WTC11 (cell line): ENCODE results near the gene SPATA46. TPM values are rescaled to one million over a fixed set of nuclear protein-coding genes. Genes with fewer than 3 reads are reported as not detected.

Source experiments
- ATAC-seq: fragments of 200-7000 bp; cut with Tn5 transposase; 2 replicates; pipeline ENCODE4 v1.10.0; 2021; ENCODE audit warnings: mild to moderate bottlenecking, moderate library complexity
- CTCF ChIA-PET: fragments of 300-600 bp; sonication (Branson Sonifier 250); formaldehyde crosslinking; loops from one replicate; lab custom pipeline; 2021; ENCODE audit warnings: antibody characterized with exemption; lab: Charles Lee
- POLR2A ChIA-PET: fragments of 350-600 bp; sonication (Branson Sonifier 250); formaldehyde crosslinking; loops from one replicate; lab custom pipeline; 2021; ENCODE audit warnings: antibody characterized with exemption; lab: Charles Lee
- DNase-seq: peaks from one replicate; pipeline ENCODE4 v3.0.0; 2021; ENCODE audit warnings: low spot score
- H3K27ac Mint-ChIP-seq: 2 replicates; pipeline ENCODE4 v1.8.0; 2021; ENCODE audit warnings: mixed read lengths
- H3K27me3 Mint-ChIP-seq: 2 replicates; pipeline ENCODE4 v1.8.0; 2021; ENCODE audit warnings: low read depth, mild to moderate bottlenecking, moderate library complexity, mixed read lengths
- H3K36me3 Mint-ChIP-seq: 2 replicates; pipeline ENCODE4 v1.8.0; 2021; ENCODE audit warnings: mixed read lengths
- H3K4me1 Mint-ChIP-seq: 2 replicates; pipeline ENCODE4 v1.8.0; 2022; ENCODE audit warnings: mixed read lengths
- H3K4me3 Mint-ChIP-seq: 2 replicates; pipeline ENCODE4 v1.8.0; 2021; ENCODE audit warnings: mild to moderate bottlenecking, moderate library complexity, mixed read lengths
- H3K9me3 Mint-ChIP-seq: 2 replicates; pipeline ENCODE4 v1.8.0; 2021; ENCODE audit warnings: mixed read lengths
- ARID4B ChIP-seq: sonication (generic); formaldehyde crosslinking; IDR thresholded peaks from 2 replicates; pipeline ENCODE4 v1.8.0; 2023; ENCODE audit warnings: missing genetic modification reagents, mild to moderate bottlenecking, borderline replicate concordance
- ATF1 ChIP-seq: sonication (generic); formaldehyde crosslinking; IDR thresholded peaks from 2 replicates; pipeline ENCODE4 v1.8.1; 2023; ENCODE audit warnings: mild to moderate bottlenecking, moderate library complexity, missing genetic modification reagents
- E2F4 ChIP-seq: sonication (generic); formaldehyde crosslinking; IDR thresholded peaks from 2 replicates; pipeline ENCODE4 v1.8.1; 2022; ENCODE audit warnings: low read depth, mild to moderate bottlenecking, moderate library complexity, missing genetic modification reagents, borderline replicate concordance
- E2F5 ChIP-seq: sonication (generic); formaldehyde crosslinking; IDR thresholded peaks from 2 replicates; pipeline ENCODE4 v1.8.1; 2022; ENCODE audit warnings: mild to moderate bottlenecking, moderate library complexity, missing genetic modification reagents
- EMX1 ChIP-seq: fragments of 250-450 bp; sonication (Bioruptor Pico); IDR thresholded peaks from 2 replicates; pipeline ENCODE4 v1.8.0; 2021; ENCODE audit warnings: mild to moderate bottlenecking
- ESRRA ChIP-seq: sonication (generic); formaldehyde crosslinking; IDR thresholded peaks from 2 replicates; pipeline ENCODE4 v1.8.1; 2022; ENCODE audit warnings: mild to moderate bottlenecking, missing genetic modification reagents, borderline replicate concordance
- FOXJ3 ChIP-seq: sonication (generic); formaldehyde crosslinking; IDR thresholded peaks from 2 replicates; pipeline ENCODE4 v1.9.0; 2021; ENCODE audit warnings: missing genetic modification reagents, mild to moderate bottlenecking, borderline replicate concordance
- FOXP1 ChIP-seq: sonication (generic); formaldehyde crosslinking; IDR thresholded peaks from 2 replicates; pipeline ENCODE4 v1.8.0; 2022; ENCODE audit warnings: missing genetic modification reagents, mild to moderate bottlenecking, moderate library complexity, borderline replicate concordance
- HMGA2 ChIP-seq: fragments of 250-450 bp; sonication (Bioruptor Pico); IDR thresholded peaks from 2 replicates; pipeline ENCODE4 v1.4.0; 2021; ENCODE audit warnings: mild to moderate bottlenecking, moderate library complexity
- KAT7 ChIP-seq: sonication (generic); formaldehyde crosslinking; IDR thresholded peaks from 2 replicates; pipeline ENCODE4 v1.8.1; 2023; ENCODE audit warnings: missing genetic modification reagents, mild to moderate bottlenecking, borderline replicate concordance
- NR1H2 ChIP-seq: sonication (generic); formaldehyde crosslinking; IDR thresholded peaks from 2 replicates; pipeline ENCODE4 v1.9.0; 2021; ENCODE audit warnings: mild to moderate bottlenecking, moderate library complexity, missing genetic modification reagents
- NR3C1 ChIP-seq: sonication (generic); formaldehyde crosslinking; conservative IDR thresholded peaks from 2 replicates; pipeline ENCODE4 v1.8.1; 2023; ENCODE audit warnings: low read depth, mild to moderate bottlenecking, missing genetic modification reagents
- RELA ChIP-seq: sonication (generic); formaldehyde crosslinking; IDR thresholded peaks from 2 replicates; pipeline ENCODE4 v1.8.1; 2022; ENCODE audit warnings: missing genetic modification reagents, mild to moderate bottlenecking, borderline replicate concordance
- STAT6 ChIP-seq: sonication (generic); formaldehyde crosslinking; conservative IDR thresholded peaks from 2 replicates; pipeline ENCODE4 v1.8.1; 2023; ENCODE audit warnings: mild to moderate bottlenecking, low read depth, missing genetic modification reagents, moderate library complexity
- TCF7 ChIP-seq: sonication (generic); formaldehyde crosslinking; IDR thresholded peaks from 2 replicates; pipeline ENCODE4 v1.8.0; 2022; ENCODE audit warnings: mild to moderate bottlenecking, low read depth, missing genetic modification reagents, moderate library complexity
- TP53 ChIP-seq: sonication (generic); formaldehyde crosslinking; IDR thresholded peaks from 2 replicates; pipeline ENCODE4 v1.8.1; 2023; ENCODE audit warnings: mild to moderate bottlenecking, missing genetic modification reagents
- ZNF121 ChIP-seq: sonication (generic); formaldehyde crosslinking; IDR thresholded peaks from 2 replicates; pipeline ENCODE4 v1.8.0; 2023; ENCODE audit warnings: missing genetic modification reagents
- ZNF219 ChIP-seq: sonication (generic); formaldehyde crosslinking; IDR thresholded peaks from 2 replicates; pipeline ENCODE4 v1.8.0; 2023; ENCODE audit warnings: missing genetic modification reagents, mild to moderate bottlenecking, borderline replicate concordance
- ZNF281 ChIP-seq: sonication (generic); formaldehyde crosslinking; IDR thresholded peaks from 2 replicates; pipeline ENCODE4 v1.8.0; 2023; ENCODE audit warnings: mild to moderate bottlenecking, missing genetic modification reagents
- ZNF317 ChIP-seq: sonication (generic); formaldehyde crosslinking; IDR thresholded peaks from 2 replicates; pipeline ENCODE4 v1.8.1; 2023; ENCODE audit warnings: low read depth, mild to moderate bottlenecking, moderate library complexity, missing genetic modification reagents, borderline replicate concordance
- total RNA-seq: library from RNA; stranded (reverse); gene quantifications from 3 replicates; pipeline ENCODE4 v1.2.3, GENCODE V29; 2021

The SPATA46 gene
- total RNA-seq, 1 experiment from 2014 or later = not detected

GRCh38 chr1:162370721-162371120 is 5.9 kb downstream of the SPATA46 start:
- no peak for DNase-seq
- TF ChIP-seq HMGA2 (CRISPR knock-in tag) = no peak
- TF ChIP-seq ZNF219 (CRISPR knock-in tag) = no peak
- no peak for TF ChIP-seq NR3C1 (CRISPR knock-in tag)
- TF ChIP-seq TCF7 (CRISPR knock-in tag) = no peak
- Mint-ChIP-seq H3K27me3 (no peaks in the 10 kb centered on the region), H3K27ac (no peak overlapping the region), H3K4me1 (no peaks in the 10 kb centered on the region), H3K4me3 (no peak overlapping the region), H3K9me3 (no peaks in the 10 kb centered on the region), H3K36me3 (no peaks in the 10 kb centered on the region; the same call in 1 of the 2 replicates)
- POLR2A ChIA-PET = no interaction called here
- CTCF ChIA-PET = interaction anchor here (2.2 kb wide), 1 partner anchor 13 kb away, joined by 9 read pairs; no protein-coding TSS in a partner anchor
- ATAC-seq = no peak

- H3K9me3 Mint-ChIP-seq = no peaks in the 10 kb centered on the region
- H3K36me3 Mint-ChIP-seq = peaks cover 2% of the 10 kb centered on the region; the same call in 1 of the 2 replicates
- H3K4me1 Mint-ChIP-seq = no peaks in the 10 kb centered on the region
- ATAC-seq = no peak
- CTCF ChIA-PET = interaction anchor here (2.2 kb wide), 1 partner anchor 12 kb away, joined by 9 read pairs; no protein-coding TSS in a partner anchor
- TF ChIP-seq E2F5 (CRISPR knock-in tag) = no peak
- TF ChIP-seq ZNF121 = no peak
- no peak for TF ChIP-seq KAT7 (CRISPR knock-in tag)
- TF ChIP-seq, all 79 proteins: peak for 0
- H3K4me3 Mint-ChIP-seq = no peak overlapping the region
- POLR2A ChIA-PET = no interaction called here
- H3K27ac Mint-ChIP-seq = no peak overlapping the region
- no peak for DNase-seq
- H3K27me3 Mint-ChIP-seq = no peaks in the 10 kb centered on the region
Measured at GRCh38 chr1:162370161-162370560, 6.5 kb downstream of the SPATA46 start.

- no peak for ATAC-seq
- Mint-ChIP-seq H3K36me3 (peaks cover 2% of the 10 kb centered on the region; the same call in 1 of the 2 replicates), H3K27me3 (no peaks in the 10 kb centered on the region), H3K27ac (no peak overlapping the region), H3K4me3 (no peak overlapping the region), H3K4me1 (no peaks in the 10 kb centered on the region), H3K9me3 (no peaks in the 10 kb centered on the region)
- no peak for TF ChIP-seq RELA (CRISPR knock-in tag)
- TF ChIP-seq NR1H2 = no peak
- no peak for TF ChIP-seq ZNF317 (CRISPR knock-in tag)
- no peak for TF ChIP-seq STAT6 (CRISPR knock-in tag)
- TF ChIP-seq TP53 = no peak
- TF ChIP-seq HMGA2 (CRISPR knock-in tag) = no peak
- TF ChIP-seq ARID4B = no peak
- no peak for TF ChIP-seq ATF1 (CRISPR knock-in tag)
- TF ChIP-seq FOXJ3 (CRISPR knock-in tag) = no peak
- TF ChIP-seq ZNF281 (CRISPR knock-in tag) = no peak
- no peak for TF ChIP-seq E2F4 (CRISPR knock-in tag)
- TF ChIP-seq ZNF219 (CRISPR knock-in tag) = no peak
- no peak for TF ChIP-seq EMX1 (CRISPR knock-in tag)
- no peak for TF ChIP-seq ESRRA (CRISPR knock-in tag)
- no peak for TF ChIP-seq FOXP1
- ChIA-PET POLR2A (no interaction called here), CTCF (interaction anchor here (4.1 kb wide), 1 partner anchor 12 kb away, joined by 27 read pairs; no protein-coding TSS in a partner anchor)
- no peak for DNase-seq
Measured at GRCh38 chr1:162369571-162369970, 7.1 kb downstream of the SPATA46 start.
